NCI-H2107 (cell line): ENCODE data around the gene PGS1.
"Not testable (repeated sequence)": the region's sequence is repeated elsewhere in the genome, so short reads cannot be mapped to it uniquely, and the experiment has no call there.

ENCODE experiments used
- DNase-seq: peaks from one replicate; lab custom pipeline; 2025; lab: John Stamatoyannopoulos, UW

PGS1 gene

GRCh38 chr17:78446833-78447232 lies 68.4 kb downstream of the PGS1 start:
- no peak for DNase-seq

GRCh38 chr17:78448356-78448993 lies 70.0 kb downstream of the PGS1 start:
- no peak for DNase-seq

GRCh38 chr17:78449983-78450595 lies 71.6 kb downstream of the PGS1 start:
- DNase-seq: no peak

- DNase-seq: no peak
Observed at GRCh38 chr17:78450696-78451345, 72.4 kb downstream of the PGS1 start.

GRCh38 chr17:78451753-78452152 lies 73.3 kb downstream of the PGS1 start:
- DNase-seq: no peak

- no peak for DNase-seq
Observed at GRCh38 chr17:78454346-78454745, 75.9 kb downstream of the PGS1 start.

GRCh38 chr17:78458091-78458490 lies 79.6 kb downstream of the PGS1 start:
- DNase-seq: no peak

GRCh38 chr17:78458736-78459335 lies 80.4 kb downstream of the PGS1 start:
- no peak for DNase-seq

- no peak for DNase-seq
Observed at GRCh38 chr17:78459696-78460095, 81.2 kb downstream of the PGS1 start.

- DNase-seq: no peak
Observed at GRCh38 chr17:78460176-78460675, 81.8 kb downstream of the PGS1 start.

- no peak for DNase-seq
Observed at GRCh38 chr17:78460951-78461798, 82.7 kb downstream of the PGS1 start.

- DNase-seq: no peak
Observed at GRCh38 chr17:78461799-78462053, 83.3 kb downstream of the PGS1 start.

- DNase-seq: no peak
Observed at GRCh38 chr17:78462148-78462547, 83.7 kb downstream of the PGS1 start.

- DNase-seq: not testable (repeated sequence)
Observed at GRCh38 chr17:78466109-78466785, 87.8 kb downstream of the PGS1 start.

- no peak for DNase-seq
Observed at GRCh38 chr17:78466786-78467715, 88.6 kb downstream of the PGS1 start.

GRCh38 chr17:78468366-78468765 lies 89.9 kb downstream of the PGS1 start:
- no peak for DNase-seq

- no peak for DNase-seq
Observed at GRCh38 chr17:78469443-78469842, 91.0 kb downstream of the PGS1 start.

- no peak for DNase-seq
Observed at GRCh38 chr17:78471635-78472034, 93.2 kb downstream of the PGS1 start.

- no peak for DNase-seq
Observed at GRCh38 chr17:78472035-78472905, 93.8 kb downstream of the PGS1 start.
